GM23338 (cell line): ENCODE results near the gene EYA3. TPM values are rescaled to one million over a fixed set of nuclear protein-coding genes. Genes with fewer than 3 reads are reported as not detected.

ENCODE experiments used
- ATAC-seq: fragments of 200-7000 bp; cut with Tn5 transposase; 3 replicates; pipeline ENCODE4 v1.9.1; 2020
- DNase-seq: peaks from one replicate; pipeline ENCODE4 v3.0.0-alpha.2; 2015; ENCODE audit warnings: low spot score
- H2AFZ ChIP-seq: fragments of 200-600 bp; sonication (generic); 2 replicates; pipeline ENCODE4 v1.8.0; 2016; ENCODE audit warnings: antibody characterized with exemption, mild to moderate bottlenecking, moderate library complexity
- H3F3A ChIP-seq: fragments of 200-600 bp; sonication (generic); replicated peaks from 2 replicates; pipeline ENCODE4 v1.8.0; 2017; ENCODE audit warnings: antibody characterized with exemption, mixed run types, low read depth
- H3K27ac ChIP-seq: fragments of 200-600 bp; sonication (generic); 2 replicates; pipeline ENCODE4 v1.6.1; 2016; ENCODE audit warnings: low read depth
- H3K27me3 ChIP-seq: fragments of 200-600 bp; sonication (generic); 2 replicates; pipeline ENCODE4 v1.8.0; 2016; ENCODE audit warnings: mild to moderate bottlenecking, mixed run types, moderate library complexity; ENCODE audit not compliant: insufficient read depth
- H3K36me3 ChIP-seq: fragments of 200-600 bp; sonication (generic); 2 replicates; pipeline ENCODE4 v1.8.0; 2016; ENCODE audit warnings: mild to moderate bottlenecking; ENCODE audit not compliant: insufficient read depth
- H3K4me1 ChIP-seq: fragments of 200-600 bp; sonication (generic); 2 replicates; pipeline ENCODE4 v1.8.0; 2016; ENCODE audit warnings: mild to moderate bottlenecking, moderate library complexity; ENCODE audit not compliant: insufficient read depth
- H3K4me2 ChIP-seq: fragments of 200-600 bp; sonication (generic); 2 replicates; pipeline ENCODE4 v1.7.1; 2017; ENCODE audit warnings: mixed run types
- H3K4me3 ChIP-seq: fragments of 200-600 bp; sonication (generic); 2 replicates; pipeline ENCODE4 v1.6.1; 2016; ENCODE audit warnings: mixed run types
- H3K79me2 ChIP-seq: fragments of 200-600 bp; sonication (generic); replicated peaks from 2 replicates; pipeline ENCODE4 v1.8.0; 2017; ENCODE audit warnings: mild to moderate bottlenecking; ENCODE audit not compliant: insufficient read depth
- H3K9me2 ChIP-seq: fragments of 200-600 bp; sonication (generic); 2 replicates; pipeline ENCODE4 v1.8.0; 2017; ENCODE audit not compliant: insufficient read depth
- H4K20me1 ChIP-seq: fragments of 200-600 bp; sonication (generic); replicated peaks from 2 replicates; pipeline ENCODE4 v1.8.0; 2017; ENCODE audit warnings: mild to moderate bottlenecking; ENCODE audit not compliant: insufficient read depth
- H3K27ac Mint-ChIP-seq: 2 replicates; pipeline ENCODE4 v1.8.0; 2020; ENCODE audit warnings: inconsistent platforms, mild to moderate bottlenecking, moderate library complexity, mixed read lengths
- H3K27me3 Mint-ChIP-seq: 3 replicates; pipeline ENCODE4 v1.8.0; 2022; ENCODE audit warnings: low read depth, mild to moderate bottlenecking, moderate library complexity, mixed read lengths, inconsistent platforms; ENCODE audit not compliant: insufficient read depth, poor library complexity
- H3K36me3 Mint-ChIP-seq: 3 replicates; pipeline ENCODE4 v1.8.0; 2021; ENCODE audit warnings: low read depth, mild to moderate bottlenecking, inconsistent platforms, moderate library complexity, mixed read lengths
- H3K4me1 Mint-ChIP-seq: 3 replicates; pipeline ENCODE4 v1.8.0; 2020; ENCODE audit warnings: mild to moderate bottlenecking, inconsistent platforms, mixed read lengths
- H3K4me3 Mint-ChIP-seq: 3 replicates; pipeline ENCODE4 v1.8.0; 2021; ENCODE audit warnings: moderate library complexity, mild to moderate bottlenecking, inconsistent platforms, mixed read lengths
- H3K9me3 Mint-ChIP-seq: 3 replicates; pipeline ENCODE4 v1.8.0; 2020; ENCODE audit warnings: moderate library complexity, mild to moderate bottlenecking, inconsistent platforms, mixed read lengths
- CREB1 ChIP-seq: fragments of 250-450 bp; sonication (Bioruptor Pico); IDR thresholded peaks from 2 replicates; pipeline ENCODE4 v1.5.0; 2020; ENCODE audit warnings: low read depth, mild to moderate bottlenecking, moderate library complexity
- CTCF ChIP-seq, 2 experiments: fragments of 200-600 bp in 1 of 2; sonication (generic) in 1 of 2; conservative IDR thresholded peaks; 2 replicates each; pipeline versions ENCODE4 v1.5.1 to v1.6.1; 2016 to 2017; ENCODE audit warnings: antibody characterized with exemption in 2 of 2, low read depth in 2 of 2, mild to moderate bottlenecking in 2 of 2, moderate library complexity in 1 of 2
- ETS1 ChIP-seq: IDR thresholded peaks from 2 replicates; pipeline ENCODE4 v1.6.1; 2016; ENCODE audit warnings: antibody characterized with exemption
- EZH2 ChIP-seq: fragments of 200-600 bp; sonication (generic); IDR thresholded peaks from one replicate; pipeline ENCODE4 v1.8.0; 2017; ENCODE audit warnings: antibody characterized with exemption, mild to moderate bottlenecking, low read depth; ENCODE audit not compliant: unreplicated experiment
- EZH2phosphoT487 ChIP-seq: fragments of 200-600 bp; sonication (generic); IDR thresholded peaks from one replicate; pipeline ENCODE4 v1.8.1; 2018; ENCODE audit warnings: antibody characterized with exemption; ENCODE audit not compliant: unreplicated experiment
- JUNB ChIP-seq: IDR thresholded peaks from one replicate; pipeline ENCODE4 v1.6.1; 2016; ENCODE audit warnings: antibody characterized with exemption; ENCODE audit not compliant: unreplicated experiment
- NANOG ChIP-seq: IDR thresholded peaks from 2 replicates; pipeline ENCODE4 v1.6.1; 2016; ENCODE audit warnings: antibody characterized with exemption, borderline replicate concordance
- POLR2AphosphoS5 ChIP-seq: IDR thresholded peaks from 2 replicates; pipeline ENCODE4 v1.6.1; 2016; ENCODE audit warnings: antibody characterized with exemption, low read depth
- REST ChIP-seq: IDR thresholded peaks from one replicate; pipeline ENCODE4 v1.6.1; 2018; ENCODE audit warnings: antibody characterized with exemption; ENCODE audit not compliant: unreplicated experiment
- STAT1 ChIP-seq: IDR thresholded peaks from one replicate; pipeline ENCODE4 v1.6.1; 2016; ENCODE audit warnings: antibody characterized with exemption; ENCODE audit not compliant: unreplicated experiment
- ZNF114 ChIP-seq: fragments of 250-450 bp; sonication (Bioruptor Pico); IDR thresholded peaks from 2 replicates; pipeline ENCODE4 v1.5.0; 2020; ENCODE audit warnings: mild to moderate bottlenecking, moderate library complexity
- ZNF331 ChIP-seq: fragments of 250-450 bp; sonication (Bioruptor Pico); IDR thresholded peaks from 2 replicates; pipeline ENCODE4 v1.5.0; 2020; ENCODE audit warnings: low read depth, mild to moderate bottlenecking, moderate library complexity
- ZNF462 ChIP-seq: fragments of 250-450 bp; sonication (Bioruptor Pico); IDR thresholded peaks from 2 replicates; pipeline ENCODE4 v1.5.0; 2020; ENCODE audit warnings: mild to moderate bottlenecking, moderate library complexity
- polyA plus RNA-seq: library from polyadenylated mRNA; unstranded; fragments of >200 nt; fragmentation: Nextera tagmentation; extraction: Ambion mirVana; gene quantifications from 2 replicates; pipeline ENCODE4 v1.2.1, GENCODE V29; 2016
- total RNA-seq: library from RNA; depleted of rRNA; stranded (reverse); fragments of >200 nt; shearing (Covaris generic); gene quantifications from 2 replicates; pipeline ENCODE4 v1.2.3, GENCODE V29; 2014

The EYA3 gene
- total and polyA plus RNA-seq, 2 experiments from 2014 or later = 12.5 to 33.6 TPM

- ATAC-seq (no peak), DNase-seq (no peak)
- Histone ChIP-seq H3K4me2 (no peak overlapping the region), H3K27ac (no peak overlapping the region), H4K20me1 (no peaks in the 10 kb centered on the region), H3F3A (no peaks in the 10 kb centered on the region), H3K4me3 (no peak overlapping the region), H3K9me2 (no peaks in the 10 kb centered on the region), H3K27me3 (no peaks in the 10 kb centered on the region), H3K36me3 (no peaks in the 10 kb centered on the region), H3K79me2 (no peaks in the 10 kb centered on the region), H3K4me1 (no peaks in the 10 kb centered on the region; the same call in 1 of the 2 replicates), H2AFZ (peak overlapping the region; percentile 74; the same call in 1 of the 2 replicates)
- Mint-ChIP-seq H3K4me3 (no peak overlapping the region), H3K4me1 (no peaks in the 10 kb centered on the region), H3K27ac (no peak overlapping the region), H3K9me3 (no peaks in the 10 kb centered on the region), H3K36me3 (no peaks in the 10 kb centered on the region), H3K27me3 (peaks cover 3% of the 10 kb centered on the region)
- TF ChIP-seq EZH2phosphoT487 (no peak), CTCF (conservative IDR thresholded peaks at IDR 0.05; ENCODE audit: low read depth in 2 of 2) (no peak), CREB1 (CRISPR knock-in tag) (no peak), ZNF114 (CRISPR knock-in tag) (no peak), ETS1 (no peak), POLR2AphosphoS5 (no peak), REST (no peak), EZH2 (no peak), STAT1 (no peak), JUNB (no peak), ZNF462 (CRISPR knock-in tag) (no peak), ZNF331 (CRISPR knock-in tag) (no peak), NANOG (no peak)
These were observed 10.8 kb upstream of the EYA3 start for GRCh38 chr1:28099050-28099769.
